HuH-7 (cell line): ENCODE results near the gene GULP1.
A peak's percentile ranks its signal among the peaks of the same experiment; 100 is the strongest.
"Not testable (repeated sequence)": the region's sequence is repeated elsewhere in the genome, so short reads cannot be mapped to it uniquely, and the experiment has no call there.

ENCODE experiments used
- DNase-seq: peaks from one replicate; pipeline ENCODE4 v3.0.0; 2011; ENCODE audit warnings: low spot score

GULP1 gene

GRCh38 chr2:188527581-188527993, 235.9 kb downstream of the GULP1 start:
- DNase-seq = no peak

GRCh38 chr2:188529710-188530109, 238.0 kb downstream of the GULP1 start:
- DNase-seq = no peak

- no peak for DNase-seq
These were observed 243.2 kb downstream of the GULP1 start for GRCh38 chr2:188534875-188535274.

- DNase-seq = no peak
These were observed 260.0 kb downstream of the GULP1 start for GRCh38 chr2:188551671-188552070.

- no peak for DNase-seq
These were observed 265.4 kb downstream of the GULP1 start for GRCh38 chr2:188557081-188557480.

- DNase-seq = not testable (repeated sequence)
These were observed 267.8 kb downstream of the GULP1 start for GRCh38 chr2:188559455-188559854.

- no peak for DNase-seq
These were observed 269.9 kb downstream of the GULP1 start for GRCh38 chr2:188561473-188561979.

GRCh38 chr2:188569431-188570165, 277.9 kb downstream of the GULP1 start:
- no peak for DNase-seq

GRCh38 chr2:188570370-188570769, 278.7 kb downstream of the GULP1 start:
- no peak for DNase-seq

- no peak for DNase-seq
These were observed 280.0 kb downstream of the GULP1 start for GRCh38 chr2:188571543-188572303.

- no peak for DNase-seq
These were observed 280.9 kb downstream of the GULP1 start for GRCh38 chr2:188572592-188572991.

GRCh38 chr2:188573453-188573852, 281.8 kb downstream of the GULP1 start:
- DNase-seq = peak; percentile 48

- DNase-seq = no peak
These were observed 284.3 kb downstream of the GULP1 start for GRCh38 chr2:188576006-188576405.

GRCh38 chr2:188576651-188577050, 285.0 kb downstream of the GULP1 start:
- DNase-seq = no peak

- no peak for DNase-seq
These were observed 285.6 kb downstream of the GULP1 start for GRCh38 chr2:188577231-188577630.

GRCh38 chr2:188580738-188581137, 289.1 kb downstream of the GULP1 start:
- no peak for DNase-seq

GRCh38 chr2:188582211-188582610, 290.5 kb downstream of the GULP1 start:
- DNase-seq = no peak

- DNase-seq = no peak
These were observed 296.6 kb downstream of the GULP1 start for GRCh38 chr2:188588235-188588634.

GRCh38 chr2:188596054-188596453, 304.4 kb downstream of the GULP1 start:
- no peak for DNase-seq

GRCh38 chr2:188598551-188598950, 306.9 kb downstream of the GULP1 start:
- peak; percentile 46 for DNase-seq

- DNase-seq = peak; percentile 30
These were observed 307.5 kb downstream of the GULP1 start for GRCh38 chr2:188599140-188599539.

GRCh38 chr2:188600536-188601210, 309.0 kb downstream of the GULP1 start:
- DNase-seq = no peak

GRCh38 chr2:188601391-188601790, 309.7 kb downstream of the GULP1 start:
- DNase-seq = no peak
